Smooth muscle cell of trachea (primary cell): ENCODE results near the gene HSBP1. TPM values are rescaled to one million over a fixed set of nuclear protein-coding genes. Genes with fewer than 3 reads are reported as not detected.

Source experiments
- total RNA-seq: library from RNA; depleted of rRNA; stranded (reverse); fragments of >200 nt; gene quantifications from 2 replicates; pipeline ENCODE4 v1.2.1, GENCODE V29; 2014

The HSBP1 gene
- 37.1 and 61.2 TPM in 2 replicates for total RNA-seq

DNA sequence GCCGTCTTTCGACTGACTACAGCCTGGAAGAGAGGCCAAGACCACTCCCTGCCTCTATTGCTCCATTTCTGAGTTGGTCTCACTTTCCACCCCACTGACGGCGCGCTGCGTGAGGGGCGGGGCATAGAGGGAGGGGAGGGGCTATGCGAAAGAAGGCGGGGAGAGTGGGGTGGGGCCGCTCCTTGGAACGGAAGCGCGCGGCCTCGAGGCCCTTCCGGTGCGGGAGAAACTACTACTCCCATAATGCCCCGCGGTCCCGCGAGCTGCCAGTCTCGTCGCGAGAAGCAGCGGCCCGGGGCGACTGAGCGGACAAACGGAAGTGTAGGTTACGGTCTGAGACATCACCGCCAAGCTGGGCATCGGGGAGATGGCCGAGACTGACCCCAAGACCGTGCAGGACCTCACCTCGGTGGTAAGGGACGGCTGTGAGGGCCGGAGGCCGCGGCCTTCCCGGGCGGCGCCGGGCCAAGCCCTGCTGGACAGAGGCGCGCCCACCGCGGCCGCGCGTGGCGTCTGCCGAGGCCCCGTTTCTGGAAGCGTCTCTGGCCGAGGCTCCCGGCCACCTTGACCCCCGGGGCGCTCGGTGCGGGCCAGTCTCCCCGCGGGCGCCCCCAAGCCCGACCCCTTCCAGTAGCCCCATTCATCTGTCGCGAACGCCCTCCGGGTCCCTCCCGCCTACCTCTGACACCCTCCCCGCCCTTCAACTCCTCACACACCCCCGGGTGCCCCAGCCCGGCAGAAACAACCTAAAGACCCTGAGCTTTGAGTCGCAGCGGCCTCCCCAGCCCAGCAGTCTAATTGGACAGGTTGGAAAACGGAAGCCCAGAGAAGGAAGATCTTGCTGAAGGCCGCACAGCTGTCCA is at the start of gene HSBP1:
HSBP1 (plus strand) TSS at position 269 of the 863 bp plus-strand sequence; CDS start at position 368, 99 bp downstream.

Other genes with a start within 250 kb of the HSBP1 start
- gene MLYCD, start 91.1 kb downstream of the HSBP1 start, total RNA-seq, result 4.1 and 5.1 TPM in 2 replicates
- gene OSGIN1, start 145.3 kb downstream of the HSBP1 start, total RNA-seq, result 3.8 and 10.3 TPM in 2 replicates
- under 0.01 and 0.83 TPM in 2 replicates for gene NECAB2, start 160.3 kb downstream of the HSBP1 start, total RNA-seq
- gene SLC38A8, start 234.8 kb downstream of the HSBP1 start, total RNA-seq, result 0.17 TPM in 1 of 2 replicates, not detected in the other